ENCODE results near the gene IFT57.

GRCh38 chr3:108182339-108182738 lies 39.9 kb downstream of the IFT57 start:
- TF ChIP-seq CTCF (IDR thresholded peaks at IDR 0.05; ENCODE audit: poor library complexity) (no peak), EZH2phosphoT487 (IDR thresholded peaks at IDR 0.05; ENCODE audit: low read depth, severe bottlenecking, unreplicated experiment) (no peak), EZH2 (IDR thresholded peaks at IDR 0.05; ENCODE audit: borderline replicate concordance) (no peak)
